ENCODE data around the gene SATB2. TPM values are rescaled to one million over a fixed set of nuclear protein-coding genes. Genes with fewer than 3 reads are reported as not detected.

Gene SATB2
- total RNA-seq, 1 donor from 2014 or later, result 5.0 TPM

DNA sequence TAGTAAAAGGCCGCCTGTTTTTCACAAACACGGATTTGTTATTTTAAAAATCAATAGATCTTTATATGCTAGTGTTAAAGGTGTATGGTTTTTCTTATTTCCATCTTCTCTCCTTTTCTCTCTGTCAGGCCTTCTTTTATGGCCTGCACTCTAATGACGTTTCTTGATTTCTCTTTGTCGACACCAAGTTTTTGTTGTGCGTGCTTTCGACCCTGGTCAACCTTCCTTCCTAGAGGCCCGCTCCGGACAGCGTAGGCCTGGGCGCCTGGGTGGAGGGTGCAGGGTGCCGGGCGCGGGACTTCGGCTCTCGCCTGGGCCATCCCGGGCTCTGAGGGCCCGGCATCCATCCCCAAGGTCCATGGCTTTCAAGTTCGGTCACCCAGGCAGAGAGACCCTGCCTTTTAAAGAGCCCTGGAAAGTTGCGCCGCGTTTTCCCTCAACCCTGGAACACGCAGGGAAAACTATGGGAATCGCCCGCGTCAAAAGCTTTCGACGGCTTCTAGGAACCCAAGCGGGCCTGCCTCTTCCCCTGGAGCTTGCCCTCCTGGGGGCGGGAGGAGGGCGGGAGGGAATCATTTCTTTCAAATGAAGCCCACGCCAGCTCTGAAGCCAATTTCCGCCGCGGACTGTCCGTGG is 4.1 kb upstream of the SATB2 start:
- Histone ChIP-seq H3K4me3 (no peak overlapping the region), H3K27ac (no peak overlapping the region), H3K4me1 (peaks cover 47% of the 10 kb centered on the region), H3K9me3 (no peaks in the 10 kb centered on the region), H3K27me3 (ENCODE audit: low read depth) (peaks cover 80% of the 10 kb centered on the region), H3K36me3 (no peaks in the 10 kb centered on the region)
- TF ChIP-seq, protein P1, sequence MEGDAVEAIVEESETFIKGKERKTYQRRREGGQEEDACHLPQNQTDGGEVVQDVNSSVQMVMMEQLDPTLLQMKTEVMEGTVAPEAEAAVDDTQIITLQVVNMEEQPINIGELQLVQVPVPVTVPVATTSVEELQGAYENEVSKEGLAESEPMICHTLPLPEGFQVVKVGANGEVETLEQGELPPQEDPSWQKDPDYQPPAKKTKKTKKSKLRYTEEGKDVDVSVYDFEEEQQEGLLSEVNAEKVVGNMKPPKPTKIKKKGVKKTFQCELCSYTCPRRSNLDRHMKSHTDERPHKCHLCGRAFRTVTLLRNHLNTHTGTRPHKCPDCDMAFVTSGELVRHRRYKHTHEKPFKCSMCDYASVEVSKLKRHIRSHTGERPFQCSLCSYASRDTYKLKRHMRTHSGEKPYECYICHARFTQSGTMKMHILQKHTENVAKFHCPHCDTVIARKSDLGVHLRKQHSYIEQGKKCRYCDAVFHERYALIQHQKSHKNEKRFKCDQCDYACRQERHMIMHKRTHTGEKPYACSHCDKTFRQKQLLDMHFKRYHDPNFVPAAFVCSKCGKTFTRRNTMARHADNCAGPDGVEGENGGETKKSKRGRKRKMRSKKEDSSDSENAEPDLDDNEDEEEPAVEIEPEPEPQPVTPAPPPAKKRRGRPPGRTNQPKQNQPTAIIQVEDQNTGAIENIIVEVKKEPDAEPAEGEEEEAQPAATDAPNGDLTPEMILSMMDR (IDR thresholded peaks at IDR 0.05), result no peak
- no peak for ATAC-seq
- intact Hi-C loops (cut with DNase I), result no loop called here
- no peak for DNase-seq

DNA sequence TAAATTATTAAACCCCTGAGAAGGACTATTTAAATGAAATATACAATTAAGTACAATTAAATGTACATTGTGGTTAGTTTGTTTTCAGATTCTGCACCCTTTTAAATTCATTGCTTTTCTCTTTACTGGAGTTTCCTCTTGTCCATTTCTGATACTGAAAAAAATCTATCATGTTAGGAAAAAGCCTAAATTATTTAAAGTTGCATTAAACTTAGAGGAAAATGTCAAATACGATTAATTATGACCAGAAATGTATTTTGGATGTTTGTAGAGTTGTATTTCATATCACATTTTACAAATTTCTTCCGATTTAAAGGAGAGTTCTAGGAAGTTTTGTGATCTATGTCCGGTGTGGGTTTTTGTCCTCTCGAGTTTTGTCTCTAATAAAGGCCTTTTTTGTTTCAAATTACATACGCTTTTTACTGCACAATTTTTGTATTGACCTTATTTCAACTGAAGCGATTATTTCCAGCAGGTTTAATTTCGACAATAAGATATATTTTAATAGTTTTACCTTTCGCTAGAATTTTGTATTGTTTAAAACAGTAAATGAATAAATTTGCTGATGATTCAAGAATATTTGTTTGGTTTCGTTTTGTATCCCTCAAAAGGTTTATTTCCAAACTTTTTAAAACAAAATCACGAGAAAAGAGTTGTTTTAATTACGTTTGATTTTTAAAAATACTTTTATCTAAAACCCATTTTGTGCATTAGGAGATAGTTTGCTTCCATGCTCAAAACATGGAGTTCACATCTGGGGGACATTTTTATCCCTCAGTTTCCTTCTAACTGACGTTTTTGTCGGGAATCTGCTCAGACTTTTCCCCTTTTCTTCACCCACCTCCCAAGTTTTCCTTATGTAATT is 3.3 kb upstream of the SATB2 start:
- ATAC-seq (no peak), DNase-seq (no peak)
- H3K4me3 ChIP-seq, result no peak overlapping the region
- H3K4me1 ChIP-seq, result peaks cover 55% of the 10 kb centered on the region
- H3K9me3 ChIP-seq, result no peaks in the 10 kb centered on the region
- intact Hi-C loops (cut with DNase I), result no loop called here
- no peaks in the 10 kb centered on the region for H3K36me3 ChIP-seq
- H3K27ac ChIP-seq, result no peak overlapping the region
- TF ChIP-seq, protein P1 (IDR thresholded peaks at IDR 0.05), result no peak
- H3K27me3 ChIP-seq (ENCODE audit: low read depth), result peaks cover 80% of the 10 kb centered on the region

DNA sequence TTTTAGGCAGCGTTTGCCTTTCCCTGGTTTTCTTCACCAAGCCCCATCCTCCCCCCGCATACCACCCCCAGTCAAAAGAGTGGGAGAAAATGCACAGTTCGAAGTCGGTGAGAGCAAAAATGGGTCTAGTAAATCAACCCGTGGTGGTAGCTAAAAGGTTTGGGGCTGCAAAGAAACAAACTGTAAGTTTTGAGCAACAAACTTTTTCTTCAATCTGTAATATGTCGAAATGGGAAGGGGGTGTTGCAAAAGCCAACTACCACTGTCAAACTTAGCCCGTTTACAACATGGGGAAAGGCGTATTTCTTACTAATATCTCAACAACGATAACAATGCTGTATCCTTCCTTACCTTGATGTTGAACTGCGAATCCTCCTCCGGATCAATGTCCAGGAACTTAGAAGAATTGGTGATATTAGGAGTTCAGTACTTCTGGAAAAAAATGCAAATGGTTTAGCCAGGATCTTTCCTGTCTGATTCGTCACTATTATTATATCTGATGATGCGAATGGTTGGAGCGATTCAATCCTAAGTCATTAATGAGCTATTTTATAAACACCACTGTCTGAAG is 2.4 kb upstream of the SATB2 start:
- Histone ChIP-seq H3K9me3 (no peaks in the 10 kb centered on the region), H3K4me3 (peak overlapping the region; percentile 96), H3K4me1 (peaks cover 64% of the 10 kb centered on the region), H3K27me3 (ENCODE audit: low read depth) (peaks cover 80% of the 10 kb centered on the region), H3K27ac (no peak overlapping the region), H3K36me3 (no peaks in the 10 kb centered on the region)
- ATAC-seq (no peak), DNase-seq (no peak)
- intact Hi-C loops (cut with DNase I), result no loop called here
- TF ChIP-seq, protein P1 (IDR thresholded peaks at IDR 0.05), result no peak

DNA sequence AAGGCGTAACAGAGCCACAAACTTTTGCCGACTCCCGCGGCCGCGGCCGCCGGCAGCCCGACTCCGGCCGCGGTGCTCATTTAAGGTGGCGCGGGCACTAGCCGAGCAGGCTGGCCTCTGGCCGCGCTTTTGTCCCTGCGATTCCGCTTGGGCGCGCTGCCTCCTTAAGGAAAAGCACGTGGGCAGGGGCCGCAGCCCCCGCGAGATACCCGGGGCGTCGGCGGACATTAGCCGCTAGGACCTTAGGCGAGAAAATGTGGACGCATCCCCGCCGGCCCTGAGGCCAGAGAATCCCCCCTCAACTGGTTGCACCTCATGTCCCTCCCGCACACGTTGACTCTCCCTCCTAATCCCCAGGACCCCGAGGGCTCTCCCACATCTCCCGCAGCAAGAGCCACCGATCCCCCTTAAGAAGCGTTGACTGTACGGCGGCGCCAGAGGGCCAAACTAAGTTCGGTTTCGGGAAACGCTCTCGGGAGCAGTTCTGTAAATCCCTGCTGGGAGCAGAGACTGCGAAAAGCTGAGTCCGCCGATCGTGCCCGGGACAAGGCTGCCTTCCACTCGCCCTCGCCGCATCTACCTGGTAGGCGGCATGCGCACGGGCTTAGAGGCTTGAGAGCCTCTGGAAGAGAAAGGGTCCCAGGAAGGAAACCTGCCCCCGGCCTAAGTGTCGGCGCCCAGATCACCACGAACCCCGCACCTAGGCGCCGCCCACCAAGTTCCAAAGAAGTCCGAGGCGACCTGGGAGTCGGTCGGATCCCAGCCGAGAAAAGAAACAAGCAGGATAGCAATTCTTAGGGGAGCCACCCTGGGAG is 1.8 kb upstream of the SATB2 start:
- intact Hi-C loops (cut with DNase I), result no loop called here
- TF ChIP-seq, protein P1 (IDR thresholded peaks at IDR 0.05), result no peak
- Histone ChIP-seq H3K4me1 (peaks cover 61% of the 10 kb centered on the region), H3K27me3 (ENCODE audit: low read depth) (peaks cover 80% of the 10 kb centered on the region), H3K4me3 (peak overlapping the region; percentile 96), H3K9me3 (no peaks in the 10 kb centered on the region), H3K36me3 (no peaks in the 10 kb centered on the region), H3K27ac (peak overlapping the region; percentile 72)
- DNase-seq, result peak; percentile 91
- peak; percentile 84 to 90 for ATAC-seq

DNA sequence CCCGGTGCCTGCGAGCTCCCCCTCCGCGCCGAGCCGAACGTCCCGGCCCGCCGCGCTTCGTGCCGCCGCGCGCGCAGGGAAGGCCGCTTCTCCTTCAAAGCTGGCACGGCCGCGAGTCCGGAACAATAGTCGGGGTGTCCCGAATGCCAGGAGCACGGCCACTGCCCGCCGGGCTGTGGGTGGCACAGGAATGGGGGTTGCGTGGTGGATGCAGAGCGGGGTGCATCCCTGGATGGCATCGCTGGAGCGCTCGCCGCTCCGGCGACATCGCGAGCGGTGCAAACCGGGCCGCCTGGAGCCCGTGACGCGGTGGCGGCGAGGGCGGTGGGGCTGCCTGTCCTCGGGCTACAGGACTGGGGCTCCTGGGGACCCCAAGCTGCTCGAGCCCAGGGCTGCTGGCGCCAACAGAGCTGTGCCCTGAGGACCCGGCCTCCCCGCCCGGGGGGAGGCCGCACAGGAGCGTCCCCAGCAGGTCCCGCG is 1.1 kb upstream of the SATB2 start:
- TF ChIP-seq, protein P1 (IDR thresholded peaks at IDR 0.05), result no peak
- H3K4me1 ChIP-seq, result peaks cover 54% of the 10 kb centered on the region
- H3K27ac ChIP-seq, result peak overlapping the region; percentile 72
- DNase-seq (peak; percentile 54), ATAC-seq (peak; percentile 60 to 61)
- no peaks in the 10 kb centered on the region for H3K9me3 ChIP-seq
- peaks cover 80% of the 10 kb centered on the region for H3K27me3 ChIP-seq (ENCODE audit: low read depth)
- H3K36me3 ChIP-seq, result no peaks in the 10 kb centered on the region
- H3K4me3 ChIP-seq, result peak overlapping the region; percentile 96
- intact Hi-C loops (cut with DNase I), result no loop called here
